T-cell (primary cell): ENCODE measurements around the gene GABBR2. TPM values are rescaled to one million over a fixed set of nuclear protein-coding genes. Genes with fewer than 3 reads are reported as not detected.

Source experiments
- ATAC-seq, 4 experiments: fragments of 200-7000 bp in 3 of 4; fragments of 150-1000 bp in 1 of 4; cut with Tn5 transposase; replicated peaks in 1 of 4; 1 replicate in 3 of 4; 2 replicates in 1 of 4; pipeline ENCODE4 v1.10.0; 2021; ENCODE audit warnings: moderate library complexity in 3 of 4, mild to moderate bottlenecking in 2 of 4, moderate number of reproducible peaks in 1 of 4
- CTCF ChIA-PET, 2 donors: fragments of 300-600 bp; sonication (Branson Sonifier 250); formaldehyde crosslinking; loops; one replicate each; lab custom pipeline; 2022; ENCODE audit warnings: antibody characterized with exemption in 2 of 2; lab: Charles Lee
- POLR2A ChIA-PET, 2 donors: fragments of 300-600 bp; sonication (Branson Sonifier 250); formaldehyde crosslinking; loops; one replicate each; lab custom pipeline; 2022; ENCODE audit warnings: antibody characterized with exemption in 2 of 2; lab: Charles Lee
- DNase-seq, 35 experiments: peaks; one replicate each; pipeline versions ENCODE4 v3.0.0 to v3.0.0-alpha.2; 2013 to 2023
- H3K27ac ChIP-seq: one replicate; pipeline ENCODE4 v1.5.1; 2013; ENCODE audit warnings: low read length
- H3K27me3 ChIP-seq, 2 experiments: replicated peaks in 1 of 2; 1 replicate in 1 of 2; 2 replicates in 1 of 2; pipeline versions ENCODE4 v1.6.1 to v1.7.0; 2013; ENCODE audit warnings: low read length in 1 of 2, mixed read lengths in 1 of 2; ENCODE audit not compliant: control insufficient read depth in 2 of 2, insufficient read depth in 2 of 2; ENCODE audit errors: extremely low read depth in 1 of 2
- H3K36me3 ChIP-seq, 2 donors: 1 replicate in 1 of 2; 2 replicates in 1 of 2; pipeline versions ENCODE4 v1.6.1 to v1.7.0; 2013; ENCODE audit warnings: low read length in 1 of 2; ENCODE audit not compliant: control insufficient read depth in 2 of 2, insufficient read depth in 1 of 2; ENCODE audit errors: extremely low read depth in 1 of 2
- H3K4me1 ChIP-seq, 2 experiments: 1 replicate in 1 of 2; 2 replicates in 1 of 2; pipeline versions ENCODE4 v1.6.1 to v1.7.0; 2013; ENCODE audit warnings: low read length in 2 of 2, mixed read lengths in 1 of 2; ENCODE audit not compliant: insufficient read depth in 2 of 2, control insufficient read depth in 1 of 2; ENCODE audit errors: extremely low read depth in 1 of 2
- H3K4me3 ChIP-seq, 2 donors: 1 replicate in 1 of 2; 2 replicates in 1 of 2; pipeline versions ENCODE4 v1.5.1 to v1.7.0; 2013; ENCODE audit warnings: mild to moderate bottlenecking in 2 of 2, low read length in 1 of 2, moderate library complexity in 1 of 2; ENCODE audit not compliant: control insufficient read depth in 1 of 2; ENCODE audit errors: extremely low read depth in 1 of 2
- H3K9me3 ChIP-seq: 2 replicates; pipeline ENCODE4 v1.7.0; 2013
- H3K27ac Mint-ChIP-seq, 2 donors: one replicate each; pipeline ENCODE4 v1.8.0; 2020 to 2021; ENCODE audit warnings: mild to moderate bottlenecking in 2 of 2, mixed read lengths in 2 of 2
- H3K27me3 Mint-ChIP-seq, 2 donors: one replicate each; pipeline ENCODE4 v1.8.0; 2021 to 2022; ENCODE audit warnings: mixed read lengths in 2 of 2
- H3K36me3 Mint-ChIP-seq: one replicate; pipeline ENCODE4 v1.8.0; 2021; ENCODE audit warnings: mixed read lengths
- H3K4me1 Mint-ChIP-seq, 3 donors: one replicate each; pipeline ENCODE4 v1.8.0; 2020 to 2022; ENCODE audit warnings: mixed read lengths in 3 of 3, mild to moderate bottlenecking in 1 of 3
- H3K4me3 Mint-ChIP-seq, 3 donors: one replicate each; pipeline ENCODE4 v1.8.0; 2020 to 2022; ENCODE audit warnings: mild to moderate bottlenecking in 3 of 3, mixed read lengths in 3 of 3, moderate library complexity in 3 of 3
- H3K9me3 Mint-ChIP-seq, 3 donors: one replicate each; pipeline ENCODE4 v1.8.0; 2020 to 2022; ENCODE audit warnings: mixed read lengths in 3 of 3
- WGBS: methylation state at CpG from one replicate; pipeline ENCODE4 v1.1.5; 2013; ENCODE audit warnings: missing lambda C conversion rate; ENCODE audit not compliant: insufficient coverage; 5-methylcytosine and 5-hydroxymethylcytosine counted together
- total RNA-seq, 35 experiments: library from RNA in 6 of 35; stranded (reverse) in 6 of 35; fragments of 120-200 nt in 1 of 35; gene quantifications; one replicate each; pipeline versions ENCODE4 v1.2.1 to v1.2.4 and lab custom pipeline; 2013 to 2026

The GABBR2 gene
- total RNA-seq, 5 donors from 2014 or later (not counting 1 experiment from before 2014, with no cell fraction given) = 0.03 TPM; not detected in 4

DNA sequence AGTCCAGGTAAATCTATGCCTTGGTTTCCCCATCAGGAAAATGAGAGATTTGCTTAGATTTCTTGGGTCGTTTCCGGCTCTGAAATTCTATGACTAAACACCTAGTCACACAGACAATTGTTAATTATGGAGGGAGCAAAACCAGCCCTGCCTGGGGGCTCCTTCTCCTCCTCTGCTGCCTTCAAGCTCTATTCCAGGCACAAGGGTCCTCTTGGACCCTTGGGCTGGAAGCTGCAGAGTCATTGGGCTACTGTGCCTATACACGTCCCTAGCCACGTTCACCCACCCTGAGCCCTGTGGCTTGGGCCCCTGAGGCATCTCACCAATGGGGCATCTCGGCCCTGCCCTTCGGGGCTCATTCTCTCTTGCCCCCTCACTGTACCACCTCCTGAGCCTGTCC, 379.5 kb downstream of the GABBR2 start:
- 47% methylated on average over 4 of the region's 6 CpGs for WGBS
- DNase-seq (no peak), ATAC-seq (no peak)
- Histone ChIP-seq H3K27ac (no peak overlapping the region), H3K4me3 (no peak overlapping the region), H3K36me3 (no peaks in the 10 kb centered on the region), H3K27me3 (peaks cover 0 to 3% of the 10 kb centered on the region in 2 experiments), H3K4me1 (no peaks in the 10 kb centered on the region), H3K9me3 (no peaks in the 10 kb centered on the region)
- no peak overlapping the region for H3K4me3 Mint-ChIP-seq
- no peaks in the 10 kb centered on the region for H3K9me3 Mint-ChIP-seq
- POLR2A ChIA-PET = no interaction called here
- H3K36me3 Mint-ChIP-seq = no peaks in the 10 kb centered on the region
- CTCF ChIA-PET = no interaction called here
- H3K27me3 Mint-ChIP-seq = peaks cover 16 to 21% of the 10 kb centered on the region in 2 donors
- H3K27ac Mint-ChIP-seq = no peak overlapping the region
- no peaks in the 10 kb centered on the region for H3K4me1 Mint-ChIP-seq

DNA sequence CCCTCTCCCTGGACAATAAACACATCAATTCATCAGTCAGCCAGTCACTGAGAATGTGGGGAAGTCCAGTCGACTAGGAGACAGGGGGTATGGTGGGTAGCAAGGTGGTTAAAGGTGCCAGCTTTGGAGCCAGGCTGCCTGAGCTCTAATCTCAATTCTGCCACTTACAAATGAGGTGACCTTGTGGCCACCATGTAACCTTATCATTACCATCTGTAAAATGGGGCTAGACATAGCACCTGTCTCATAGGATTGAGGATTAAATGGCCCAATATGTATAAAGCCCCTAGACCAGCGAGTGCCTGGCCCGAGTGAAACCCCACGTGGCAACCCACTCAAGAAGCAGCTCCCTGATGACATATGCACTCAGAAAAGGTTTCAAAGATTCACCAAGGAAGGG, 380.0 kb downstream of the GABBR2 start:
- ATAC-seq (no peak), DNase-seq (no peak)
- Histone ChIP-seq H3K4me1 (no peaks in the 10 kb centered on the region), H3K27ac (no peak overlapping the region), H3K27me3 (peaks cover 0 to 7% of the 10 kb centered on the region in 2 experiments), H3K4me3 (no peak overlapping the region), H3K36me3 (no peaks in the 10 kb centered on the region), H3K9me3 (no peaks in the 10 kb centered on the region)
- H3K36me3 Mint-ChIP-seq = no peaks in the 10 kb centered on the region
- no peak overlapping the region for H3K27ac Mint-ChIP-seq
- WGBS = 80% methylated on average over 3 of the region's 4 CpGs
- POLR2A ChIA-PET = no interaction called here
- H3K4me3 Mint-ChIP-seq = no peak overlapping the region
- H3K4me1 Mint-ChIP-seq = no peaks in the 10 kb centered on the region
- H3K27me3 Mint-ChIP-seq = peaks cover 16 to 21% of the 10 kb centered on the region in 2 donors
- H3K9me3 Mint-ChIP-seq = no peaks in the 10 kb centered on the region
- CTCF ChIA-PET = no interaction called here

DNA sequence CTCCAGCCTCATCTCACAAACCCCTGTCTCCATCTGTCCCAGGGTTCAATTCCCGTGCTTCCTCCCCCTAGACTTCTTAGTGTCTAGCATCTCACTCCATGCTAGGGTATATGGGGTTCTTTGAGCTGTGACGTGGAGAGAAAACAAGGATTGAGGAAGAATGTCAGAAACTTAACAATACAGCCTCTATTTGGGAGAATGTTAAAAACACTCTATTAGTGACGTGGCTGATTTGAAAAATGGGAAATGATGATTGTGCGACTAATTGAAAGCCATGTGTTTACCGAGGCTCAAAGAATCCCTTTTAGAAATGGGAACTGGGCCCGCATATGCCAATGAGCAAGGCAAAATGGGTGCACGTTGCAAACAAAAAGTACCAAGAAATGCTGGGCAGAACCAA, 380.6 kb downstream of the GABBR2 start:
- CTCF ChIA-PET = no interaction called here
- H3K27me3 Mint-ChIP-seq = peaks cover 16 to 21% of the 10 kb centered on the region in 2 donors
- POLR2A ChIA-PET = interaction anchor here in 1 of 2 donors (0.7 kb wide), 1 partner anchor 191 kb away, joined by 3 read pairs; no protein-coding TSS in a partner anchor

DNA sequence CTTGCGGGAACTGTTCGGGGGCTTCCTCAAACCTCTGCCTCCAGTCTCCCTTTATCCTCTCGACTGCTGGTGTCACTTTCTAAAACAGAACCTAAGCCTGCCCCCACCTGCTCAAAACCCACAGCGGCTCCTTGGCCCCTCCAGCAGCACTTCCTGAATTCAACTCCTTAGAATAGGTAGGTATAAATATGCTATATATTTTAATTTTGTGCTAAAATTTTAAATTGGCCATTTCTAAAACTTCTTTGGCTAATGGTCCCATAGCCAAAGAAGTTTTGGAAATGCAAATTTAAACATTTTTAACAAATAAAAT, 381.5 kb downstream of the GABBR2 start:
- WGBS = 100% methylated on average over 1 of the region's 4 CpGs

More for the DNA sequence above, 380.6 kb downstream of the GABBR2 start:
- Mint-ChIP-seq H3K4me1 (no peaks in the 10 kb centered on the region), H3K27ac (no peak overlapping the region), H3K9me3 (no peaks in the 10 kb centered on the region), H3K36me3 (no peaks in the 10 kb centered on the region), H3K4me3 (no peak overlapping the region)
- H3K9me3 ChIP-seq = no peaks in the 10 kb centered on the region
- ATAC-seq (no peak), DNase-seq (no peak)
- H3K4me3 ChIP-seq = no peak overlapping the region
- H3K4me1 ChIP-seq = no peaks in the 10 kb centered on the region
- WGBS = 84% methylated on average over 4 of the region's 7 CpGs
- peaks cover 0 to 7% of the 10 kb centered on the region in 2 experiments for H3K27me3 ChIP-seq
- no peaks in the 10 kb centered on the region for H3K36me3 ChIP-seq
- no peak overlapping the region for H3K27ac ChIP-seq

DNA sequence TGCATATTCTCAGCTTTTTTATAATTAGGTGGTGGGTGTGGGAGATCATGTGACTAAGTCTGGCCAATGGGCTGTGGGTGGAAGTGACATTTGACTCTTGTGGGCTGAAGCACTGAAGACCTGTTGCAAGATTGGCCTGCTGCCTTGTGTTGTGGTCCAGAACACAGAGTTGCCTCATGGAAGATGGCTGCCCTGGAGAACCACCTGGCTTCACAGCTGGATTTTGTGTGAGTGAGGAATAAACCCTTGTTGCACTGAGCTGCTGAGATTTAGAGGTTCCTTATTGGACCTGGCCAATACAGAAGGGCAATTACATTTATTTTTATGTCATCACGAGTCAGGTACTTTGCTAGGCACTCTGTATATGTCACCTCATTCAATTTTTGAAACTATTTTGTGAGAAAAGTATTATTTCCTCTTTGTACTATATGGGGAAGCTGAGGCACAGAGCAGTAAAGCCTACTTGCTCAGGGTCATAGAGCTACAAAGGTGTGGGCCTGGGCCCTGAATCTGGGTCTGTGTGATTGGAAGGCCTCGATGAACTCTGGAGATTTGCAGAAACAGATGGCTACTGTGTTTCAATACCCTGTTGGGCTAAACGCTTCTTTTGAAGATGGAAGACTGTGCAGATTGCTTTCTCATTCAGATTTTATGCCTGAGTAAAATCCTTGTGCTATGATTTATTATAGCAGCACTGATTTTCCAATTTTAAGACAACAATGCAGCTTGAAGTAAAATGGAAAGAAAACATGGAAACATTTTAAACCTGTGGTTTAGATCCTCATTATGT, 382.1 kb downstream of the GABBR2 start:
- Histone ChIP-seq H3K27ac (no peak overlapping the region), H3K36me3 (no peaks in the 10 kb centered on the region), H3K4me1 (no peaks in the 10 kb centered on the region), H3K4me3 (no peak overlapping the region), H3K9me3 (no peaks in the 10 kb centered on the region), H3K27me3 (peaks cover 0 to 7% of the 10 kb centered on the region in 2 experiments)
- Mint-ChIP-seq H3K4me1 (no peaks in the 10 kb centered on the region), H3K27ac (no peak overlapping the region), H3K36me3 (no peaks in the 10 kb centered on the region), H3K9me3 (no peaks in the 10 kb centered on the region), H3K4me3 (no peak overlapping the region), H3K27me3 (peaks cover 18 to 21% of the 10 kb centered on the region in 2 donors)
- ChIA-PET POLR2A (no interaction called here), CTCF (interaction anchor here in 1 of 2 donors (0.5 kb wide), 1 partner anchor 462 kb away, joined by 3 read pairs; no protein-coding TSS in a partner anchor)
- WGBS = no CpG with 5 or more reads among the region's 3 CpGs
- no peak for DNase-seq
- ATAC-seq = no peak

More for the DNA sequence above, 381.5 kb downstream of the GABBR2 start:
- H3K4me3 Mint-ChIP-seq = no peak overlapping the region
- ChIA-PET CTCF (no interaction called here), POLR2A (no interaction called here)
- H3K4me1 Mint-ChIP-seq = no peaks in the 10 kb centered on the region
- H3K27me3 Mint-ChIP-seq = peaks cover 17 to 21% of the 10 kb centered on the region in 2 donors
- no peaks in the 10 kb centered on the region for H3K4me1 ChIP-seq
- H3K36me3 Mint-ChIP-seq = no peaks in the 10 kb centered on the region
- no peaks in the 10 kb centered on the region for H3K9me3 ChIP-seq
- ATAC-seq (no peak), DNase-seq (no peak)
- no peak overlapping the region for H3K27ac Mint-ChIP-seq
- H3K36me3 ChIP-seq = no peaks in the 10 kb centered on the region
- H3K9me3 Mint-ChIP-seq = no peaks in the 10 kb centered on the region
- peaks cover 0 to 5% of the 10 kb centered on the region in 2 experiments for H3K27me3 ChIP-seq
- no peak overlapping the region for H3K27ac ChIP-seq
- H3K4me3 ChIP-seq = no peak overlapping the region

DNA sequence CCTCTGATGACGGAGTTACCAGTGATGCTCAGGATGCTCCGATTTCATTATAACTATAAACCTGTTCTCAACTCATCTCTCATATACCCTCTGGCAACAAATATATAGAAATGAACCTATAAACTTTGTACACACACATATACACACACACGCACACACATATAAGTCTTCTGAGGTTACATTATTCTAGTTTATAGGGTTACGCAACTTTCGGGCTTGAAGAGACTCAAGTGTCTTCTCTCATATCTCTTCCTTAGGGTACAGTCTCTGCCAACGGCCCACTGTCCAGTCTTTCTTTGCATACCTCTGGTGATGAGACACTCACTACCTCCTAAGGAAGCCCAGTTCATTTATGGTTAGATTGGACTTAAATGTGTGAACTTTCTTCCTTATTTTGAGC, 383.9 kb downstream of the GABBR2 start:
- Histone ChIP-seq H3K36me3 (no peaks in the 10 kb centered on the region), H3K9me3 (no peaks in the 10 kb centered on the region), H3K4me1 (no peaks in the 10 kb centered on the region), H3K27me3 (peaks cover 0 to 7% of the 10 kb centered on the region in 2 experiments), H3K27ac (no peak overlapping the region), H3K4me3 (no peak overlapping the region)
- Mint-ChIP-seq H3K27me3 (peaks cover 6 to 8% of the 10 kb centered on the region in 2 donors), H3K27ac (no peak overlapping the region), H3K9me3 (no peaks in the 10 kb centered on the region), H3K36me3 (no peaks in the 10 kb centered on the region), H3K4me1 (no peaks in the 10 kb centered on the region), H3K4me3 (no peak overlapping the region)
- 100% methylated on average over 2 of the region's 6 CpGs for WGBS
- POLR2A ChIA-PET = no interaction called here
- ATAC-seq (no peak), DNase-seq (no peak)
- CTCF ChIA-PET = no interaction called here
